H1 (cell line): ENCODE measurements around the gene IP6K3. TPM values are rescaled to one million over a fixed set of nuclear protein-coding genes. Genes with fewer than 3 reads are reported as not detected.
A peak's percentile ranks its signal among the peaks of the same experiment; 100 is the strongest.

Source experiments
- CTCF ChIA-PET: fragments of 300-600 bp; sonication (Branson Sonifier 250); formaldehyde crosslinking; loops from one replicate; lab custom pipeline; 2021; ENCODE audit not compliant: partially characterized antibody; lab: Charles Lee
- POLR2A ChIA-PET: fragments of 300-600 bp; sonication (Branson Sonifier 250); formaldehyde crosslinking; loops from one replicate; lab custom pipeline; 2021; ENCODE audit warnings: inconsistent platforms; ENCODE audit not compliant: partially characterized antibody; lab: Charles Lee
- DNase-seq, 2 experiments: peaks; one replicate each; pipeline versions ENCODE4 v3.0.0 to v3.0.0-alpha.2; 2010 to 2022; ENCODE audit warnings: low spot score in 2 of 2, low read depth in 1 of 2, mixed read lengths in 1 of 2
- FAIRE-seq: peaks from 2 replicates; lab custom pipeline; 2011; peaks lifted over from hg19 to GRCh38; lab: Jason Lieb, UNC
- H2AFZ ChIP-seq: 2 replicates; pipeline ENCODE4 v1.8.1; 2012; ENCODE audit warnings: low read length, inconsistent platforms
- H2AK5ac ChIP-seq: 2 replicates; pipeline ENCODE4 v1.6.1; 2013; ENCODE audit warnings: low read depth, low read length
- H2BK120ac ChIP-seq: replicated peaks from 2 replicates; pipeline ENCODE3; 2013; ENCODE audit warnings: low read depth, low read length, inconsistent platforms
- H2BK12ac ChIP-seq: 2 replicates; pipeline ENCODE4 v1.6.1; 2013; ENCODE audit warnings: low read depth, low read length
- H2BK15ac ChIP-seq: 2 replicates; pipeline ENCODE4 v1.6.1; 2013; ENCODE audit warnings: low read length
- H2BK20ac ChIP-seq: 2 replicates; pipeline ENCODE4 v1.6.1; 2013; ENCODE audit warnings: low read length
- H2BK5ac ChIP-seq: 2 replicates; pipeline ENCODE4 v1.6.1; 2013; ENCODE audit warnings: low read depth, low read length
- H3K14ac ChIP-seq: 2 replicates; pipeline ENCODE4 v1.6.1; 2013; ENCODE audit warnings: inconsistent platforms; ENCODE audit not compliant: insufficient read length
- H3K18ac ChIP-seq: 2 replicates; pipeline ENCODE4 v1.6.1; 2013; ENCODE audit warnings: low read length; ENCODE audit errors: extremely low read depth
- H3K23ac ChIP-seq: 2 replicates; pipeline ENCODE4 v1.6.1; 2013; ENCODE audit warnings: inconsistent platforms; ENCODE audit not compliant: insufficient read length
- H3K23me2 ChIP-seq: 2 replicates; pipeline ENCODE4 v1.6.1; 2013; ENCODE audit warnings: low read depth, low read length
- H3K27ac ChIP-seq: 2 replicates; pipeline ENCODE4 v1.6.1; 2011; ENCODE audit warnings: low read depth, low read length, inconsistent platforms
- H3K27me3 ChIP-seq, 4 experiments: replicated peaks in 1 of 4; 1 replicate in 1 of 4; 2 replicates in 3 of 4; pipeline versions ENCODE4 v1.6.1 to v1.8.1; 2011 to 2013; ENCODE audit warnings: low read length in 3 of 4, mild to moderate bottlenecking in 3 of 4, inconsistent platforms in 2 of 4, mixed read lengths in 2 of 4, moderate library complexity in 1 of 4; ENCODE audit not compliant: control insufficient read depth in 3 of 4, insufficient read depth in 3 of 4; ENCODE audit errors: extremely low read depth in 1 of 4
- H3K36me3 ChIP-seq, 4 experiments: 2 replicates each; pipeline versions ENCODE4 v1.6.1 to v1.8.1; 2011 to 2013; ENCODE audit warnings: mild to moderate bottlenecking in 4 of 4, low read length in 3 of 4, moderate library complexity in 2 of 4, control low read depth in 1 of 4, inconsistent platforms in 1 of 4; ENCODE audit not compliant: insufficient read depth in 4 of 4, control insufficient read depth in 2 of 4
- H3K4ac ChIP-seq: replicated peaks from 2 replicates; pipeline ENCODE3; 2013; ENCODE audit warnings: low read length, low read depth, mixed read lengths, inconsistent platforms; ENCODE audit not compliant: insufficient read length
- H3K4me1 ChIP-seq, 4 experiments: replicated peaks in 1 of 4; 1 replicate in 1 of 4; 2 replicates in 3 of 4; pipeline versions ENCODE4 v1.6.1 to v1.8.1; 2011 to 2013; ENCODE audit warnings: low read length in 3 of 4, inconsistent platforms in 2 of 4, mixed read lengths in 1 of 4; ENCODE audit not compliant: insufficient read depth in 4 of 4, control insufficient read depth in 3 of 4
- H3K4me2 ChIP-seq, 2 experiments: 2 replicates each; pipeline versions ENCODE4 v1.6.1 to v1.8.1; 2011 to 2013; ENCODE audit warnings: low read depth in 2 of 2, low read length in 2 of 2, control low read depth in 1 of 2, inconsistent platforms in 1 of 2, mild to moderate bottlenecking in 1 of 2; ENCODE audit not compliant: insufficient read depth in 1 of 2
- H3K4me3 ChIP-seq, 4 experiments: fragments of 200-600, 300-600 bp in 1 of 4; sonication (generic), shearing (Covaris generic), sonication (Bioruptor Twin) in 1 of 4; 2 replicates each; pipeline versions ENCODE4 v1.5.1 to v1.8.1; 2011 to 2016; ENCODE audit warnings: low read length in 4 of 4, low read depth in 3 of 4, control low read depth in 2 of 4, inconsistent platforms in 2 of 4, mild to moderate bottlenecking in 2 of 4, mixed read lengths in 1 of 4, moderate library complexity in 1 of 4; ENCODE audit not compliant: insufficient read depth in 2 of 4; ENCODE audit errors: extremely low read depth in 1 of 4
- H3K56ac ChIP-seq: replicated peaks from 2 replicates; pipeline ENCODE3; 2013; ENCODE audit warnings: low read depth, mild to moderate bottlenecking, mixed read lengths, low read length, inconsistent platforms; ENCODE audit not compliant: insufficient read length
- H3K79me1 ChIP-seq: 2 replicates; pipeline ENCODE4 v1.6.1; 2013; ENCODE audit warnings: low read depth, low read length, control low read depth
- H3K79me2 ChIP-seq, 2 experiments: 2 replicates each; pipeline versions ENCODE4 v1.6.1 to v1.8.1; 2012 to 2013; ENCODE audit warnings: low read length in 2 of 2, mild to moderate bottlenecking in 2 of 2, inconsistent platforms in 1 of 2; ENCODE audit not compliant: insufficient read depth in 2 of 2, control insufficient read depth in 1 of 2
- H3K9ac ChIP-seq, 4 experiments: replicated peaks in 1 of 4; 1 replicate in 1 of 4; 2 replicates in 3 of 4; pipeline versions ENCODE4 v1.6.1 to v1.8.1; 2011 to 2013; ENCODE audit warnings: low read depth in 3 of 4, low read length in 3 of 4, control low read depth in 2 of 4, mild to moderate bottlenecking in 2 of 4, moderate library complexity in 2 of 4, inconsistent platforms in 1 of 4; ENCODE audit errors: extremely low read depth in 1 of 4
- H3K9me3 ChIP-seq, 2 experiments: 2 replicates each; pipeline versions ENCODE4 v1.6.1 to v1.8.1; 2012 to 2013; ENCODE audit warnings: mild to moderate bottlenecking in 2 of 2, moderate library complexity in 2 of 2, control low read depth in 1 of 2, inconsistent platforms in 1 of 2, low read depth in 1 of 2, low read length in 1 of 2, mixed read lengths in 1 of 2; ENCODE audit not compliant: insufficient read depth in 2 of 2
- H4K20me1 ChIP-seq, 2 experiments: replicated peaks in 1 of 2; 2 replicates each; pipeline versions ENCODE3 to v1.8.1; 2011 to 2013; ENCODE audit warnings: inconsistent platforms in 2 of 2, low read length in 2 of 2, mild to moderate bottlenecking in 1 of 2; ENCODE audit not compliant: insufficient read depth in 2 of 2, control insufficient read depth in 1 of 2
- H4K5ac ChIP-seq: 2 replicates; pipeline ENCODE4 v1.6.1; 2013; ENCODE audit warnings: low read length, low read depth, mixed read lengths, inconsistent platforms; ENCODE audit not compliant: insufficient read length
- H4K8ac ChIP-seq: 2 replicates; pipeline ENCODE4 v1.8.0; 2013; ENCODE audit warnings: mild to moderate bottlenecking, moderate library complexity, low read length, inconsistent platforms; ENCODE audit not compliant: insufficient read depth; ENCODE audit errors: extremely low read depth
- H4K91ac ChIP-seq: replicated peaks from 2 replicates; pipeline ENCODE3; 2013; ENCODE audit warnings: low read length, mixed read lengths, inconsistent platforms; ENCODE audit not compliant: insufficient read length
- ASH2L ChIP-seq: fragments of 200-600, 300-600 bp; sonication (generic); IDR thresholded peaks from one replicate; pipeline ENCODE4 v1.7.1; 2017; ENCODE audit warnings: low read length
- ATF2 ChIP-seq: IDR thresholded peaks from 2 replicates; pipeline ENCODE4 v1.6.1; 2012; ENCODE audit warnings: low read length, inconsistent platforms
- CBX5 ChIP-seq: fragments of 300-800, 300-1000 bp; sonication (generic); IDR thresholded peaks from 2 replicates; pipeline ENCODE4 v1.7.1; 2016; ENCODE audit warnings: antibody characterized with exemption, low read length, low read depth
- CEBPB ChIP-seq: IDR thresholded peaks from 2 replicates; pipeline ENCODE4 v1.6.1; 2012; ENCODE audit warnings: low read depth, low read length
- GABPA ChIP-seq: IDR thresholded peaks from 2 replicates; pipeline ENCODE4 v1.6.1; 2011; ENCODE audit warnings: mild to moderate bottlenecking, low read length, moderate library complexity, borderline replicate concordance; ENCODE audit not compliant: insufficient read depth
- JUND ChIP-seq: IDR thresholded peaks from 2 replicates; pipeline ENCODE4 v1.6.1; 2011; ENCODE audit warnings: mild to moderate bottlenecking, improper control_type of control experiment, low read length
- KDM1A ChIP-seq: fragments of 200-600, 300-600 bp; sonication (generic); IDR thresholded peaks from 2 replicates; pipeline ENCODE4 v1.7.1; 2016; ENCODE audit warnings: mild to moderate bottlenecking, low read length, borderline replicate concordance
- POLR2AphosphoS5 ChIP-seq: IDR thresholded peaks from 2 replicates; pipeline ENCODE4 v1.6.1; 2011; ENCODE audit warnings: low read depth, low read length
- RFX5 ChIP-seq: IDR thresholded peaks from 2 replicates; pipeline ENCODE4 v1.6.1; 2011; ENCODE audit warnings: low read depth, low read length, improper control_type of control experiment, borderline replicate concordance
- SP4 ChIP-seq: IDR thresholded peaks from 2 replicates; pipeline ENCODE4 v1.6.1; 2012; ENCODE audit warnings: low read length, inconsistent platforms
- SRF ChIP-seq: IDR thresholded peaks from 2 replicates; pipeline ENCODE4 v1.6.1; 2011; ENCODE audit warnings: mild to moderate bottlenecking, low read depth, low read length, moderate library complexity
- USF2 ChIP-seq: IDR thresholded peaks from 2 replicates; pipeline ENCODE4 v1.6.1; 2011; ENCODE audit warnings: low read length, improper control_type of control experiment
- WGBS, 2 experiments: shearing (Covaris generic) in 1 of 2; methylation state at CpG; one replicate each; pipeline versions ENCODE4 v1.1.6 to v1.1.7; 2013 to 2015; ENCODE audit warnings: low lambda C conversion rate in 2 of 2, mixed read lengths in 2 of 2, inconsistent platforms in 1 of 2, low coverage in 1 of 2, missing lambda C conversion rate in 1 of 2; ENCODE audit not compliant: insufficient replicate concordance in 2 of 2, insufficient coverage in 1 of 2, insufficient read length in 1 of 2; ENCODE audit errors: extremely low coverage in 1 of 2, missing lambda C conversion rate in 1 of 2; 5-methylcytosine and 5-hydroxymethylcytosine counted together
- polyA plus RNA-seq, 7 experiments: library from polyadenylated mRNA; depleted of rRNA in 3 of 7; stranded (reverse) in 5 of 7; unstranded in 2 of 7; fragments of >200 nt in 5 of 7; fragments of 200-250 nt in 2 of 7; gene quantifications; 1 replicate in 5 of 7; 2 replicates in 1 of 7; 4 replicates in 1 of 7; pipeline versions ENCODE4 v1.2.1 to v1.2.3, GENCODE V29; 2011 to 2013; ENCODE audit warnings: missing spikeins in 2 of 7, mixed read lengths in 2 of 7
- total RNA-seq: library from RNA; stranded (reverse); fragmentation: NEBNext Ultra II Directional; extraction: Animal tissue kit (Norgen Biotek cat#: 25700); gene quantifications from 2 replicates; pipeline ENCODE4 v1.2.1, GENCODE V29; 2021

The IP6K3 gene
- total and polyA plus RNA-seq, 2 of the 8 experiments (the other 6 are each of a cell fraction or from before 2014, with no cell fraction given), result 0.22 to 0.73 TPM

- Histone ChIP-seq H3K27me3 (peaks cover 0 to 6% (median 0%) of the 10 kb centered on the region in 4 experiments; a peak in 3 of 7 replicates), H2BK20ac (0 out of 2 replicates have a peak overlapping the region, but pooled peaks have one; percentile 48), H3K4me3 (no peak overlapping the region), H3K18ac (no peak overlapping the region; the same call in 1 of the 2 replicates), H2BK12ac (no peak overlapping the region), H3K23ac (no peak overlapping the region), H3K23me2 (no peaks in the 10 kb centered on the region), H2AFZ (no peak overlapping the region), H3K4me1 (peaks cover 3 to 8% (median 4%) of the 10 kb centered on the region in 4 experiments; a peak in 6 of 7 replicates), H3K27ac (no peak overlapping the region), H2AK5ac (no peak overlapping the region), H3K56ac (no peak overlapping the region), H3K36me3 (no peaks in the 10 kb centered on the region), H3K4ac (no peak overlapping the region), H3K14ac (no peak overlapping the region), H3K4me2 (no peak overlapping the region), H3K9me3 (no peaks in the 10 kb centered on the region; a peak in 1 of 4 replicates), H4K20me1 (no peaks in the 10 kb centered on the region), H3K79me1 (no peaks in the 10 kb centered on the region), H3K9ac (no peak overlapping the region), H3K79me2 (no peaks in the 10 kb centered on the region), H4K91ac (no peak overlapping the region), H4K8ac (peak overlapping the region; percentile 23; the same call in 1 of the 2 replicates), H2BK15ac (no peak overlapping the region), H4K5ac (no peak overlapping the region), H2BK5ac (no peak overlapping the region), H2BK120ac (no peak overlapping the region)
- ChIA-PET POLR2A (interaction anchor here (0.7 to 2.4 kb wide), 5 partner anchors 11 to 56 kb away, joined by 3 to 7 read pairs (median 3); partner anchors contain the start of gene UQCC2), CTCF (interaction anchor here (0.6 to 1.7 kb wide), 7 partner anchors 10 to 231 kb away, joined by 3 to 6 read pairs (median 3); no protein-coding TSS in a partner anchor)
- FAIRE-seq (no peak), DNase-seq (no peak)
- WGBS, 2 experiments, result 91% methylated on average over 11 of the region's 11 CpGs; no CpG with 5 or more reads in 1 of the 2 experiments
- no peak for TF ChIP-seq RFX5
- no peak for TF ChIP-seq ATF2
- no peak for TF ChIP-seq KDM1A
- no peak for TF ChIP-seq USF2
- TF ChIP-seq CEBPB, result no peak
- TF ChIP-seq SP4, result no peak
- TF ChIP-seq SRF, result no peak
- no peak for TF ChIP-seq JUND
- no peak for TF ChIP-seq GABPA
- TF ChIP-seq POLR2AphosphoS5, result no peak
- TF ChIP-seq CBX5, result no peak
- TF ChIP-seq ASH2L, result no peak
Measured at GRCh38 chr6:33728438-33728837, 18.3 kb downstream of the IP6K3 start.
